ENCODE data around the gene TLE6.
"Not testable (repeated sequence)": the region's sequence is repeated elsewhere in the genome, so short reads cannot be mapped to it uniquely, and the experiment has no call there.

The TLE6 gene

DNA sequence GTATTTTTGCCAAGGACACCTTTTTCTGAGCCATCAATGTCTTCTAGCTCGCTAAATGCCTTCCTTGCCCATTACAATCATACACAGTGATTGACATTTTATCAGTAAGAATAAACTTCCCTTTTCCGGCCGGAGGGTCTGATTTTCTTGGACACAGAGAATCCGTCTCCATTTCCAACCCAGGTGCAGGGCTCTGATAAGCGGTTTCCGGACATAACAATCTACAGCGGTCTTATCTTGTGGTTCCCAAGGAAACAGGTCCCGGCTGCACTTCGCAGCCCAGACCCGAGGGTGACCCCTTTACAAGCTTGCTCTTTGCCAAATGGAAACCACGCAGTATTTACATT is 27.5 kb upstream of the TLE6 start:
- H3K27ac ChIP-seq, result peak overlapping the region; percentile 91
- TF ChIP-seq, protein P1, sequence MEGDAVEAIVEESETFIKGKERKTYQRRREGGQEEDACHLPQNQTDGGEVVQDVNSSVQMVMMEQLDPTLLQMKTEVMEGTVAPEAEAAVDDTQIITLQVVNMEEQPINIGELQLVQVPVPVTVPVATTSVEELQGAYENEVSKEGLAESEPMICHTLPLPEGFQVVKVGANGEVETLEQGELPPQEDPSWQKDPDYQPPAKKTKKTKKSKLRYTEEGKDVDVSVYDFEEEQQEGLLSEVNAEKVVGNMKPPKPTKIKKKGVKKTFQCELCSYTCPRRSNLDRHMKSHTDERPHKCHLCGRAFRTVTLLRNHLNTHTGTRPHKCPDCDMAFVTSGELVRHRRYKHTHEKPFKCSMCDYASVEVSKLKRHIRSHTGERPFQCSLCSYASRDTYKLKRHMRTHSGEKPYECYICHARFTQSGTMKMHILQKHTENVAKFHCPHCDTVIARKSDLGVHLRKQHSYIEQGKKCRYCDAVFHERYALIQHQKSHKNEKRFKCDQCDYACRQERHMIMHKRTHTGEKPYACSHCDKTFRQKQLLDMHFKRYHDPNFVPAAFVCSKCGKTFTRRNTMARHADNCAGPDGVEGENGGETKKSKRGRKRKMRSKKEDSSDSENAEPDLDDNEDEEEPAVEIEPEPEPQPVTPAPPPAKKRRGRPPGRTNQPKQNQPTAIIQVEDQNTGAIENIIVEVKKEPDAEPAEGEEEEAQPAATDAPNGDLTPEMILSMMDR (conservative IDR thresholded peaks at IDR 0.05), result no peak
- TF ChIP-seq ZFX (IDR thresholded peaks at IDR 0.05), result no peak

DNA sequence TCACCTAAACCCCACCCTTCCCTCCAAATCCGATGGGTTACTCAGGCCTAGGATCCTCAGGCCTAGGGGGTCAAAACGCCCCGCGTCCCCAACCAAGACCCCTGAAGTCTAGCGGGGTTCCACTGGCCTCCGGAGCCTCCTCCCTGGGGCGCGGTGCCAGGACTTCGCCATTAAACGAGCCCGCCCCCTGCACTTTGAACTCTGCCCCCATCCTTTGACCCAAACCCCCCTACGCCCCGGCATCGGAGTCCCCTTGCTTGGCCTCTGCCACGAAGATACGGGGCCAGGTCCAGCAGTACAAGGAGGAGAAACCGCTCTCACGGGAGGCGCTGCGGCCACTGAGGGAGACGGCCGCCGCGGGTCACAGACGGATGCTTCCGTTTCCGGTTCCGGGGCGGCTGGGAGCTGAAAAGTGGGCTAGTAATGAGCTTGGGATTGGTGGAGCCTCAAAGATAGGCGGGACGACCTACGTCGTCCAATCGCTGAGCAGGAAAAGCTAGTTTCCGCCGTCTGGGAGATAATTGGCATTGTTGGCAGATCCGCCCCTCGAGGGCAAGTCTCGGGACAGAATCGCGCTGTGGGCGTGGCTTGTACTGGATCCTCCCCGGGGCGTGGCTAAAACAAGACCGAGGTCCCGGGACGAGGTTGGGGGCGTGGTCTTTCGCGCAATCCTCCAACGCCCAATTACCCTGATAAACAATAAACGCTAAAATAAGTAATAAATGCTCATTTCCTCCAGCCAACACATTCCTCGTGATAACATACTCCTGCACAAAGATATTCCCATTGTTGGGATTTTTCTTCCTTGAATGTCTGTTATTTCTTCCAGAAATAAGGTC is 26.9 kb upstream of the TLE6 start:
- H3K27ac ChIP-seq, result peak overlapping the region; percentile 91
- TF ChIP-seq ZFX (IDR thresholded peaks at IDR 0.05), result no peak; the same call in 1 of the 2 replicates
- TF ChIP-seq, protein P1 (conservative IDR thresholded peaks at IDR 0.05), result no peak

DNA sequence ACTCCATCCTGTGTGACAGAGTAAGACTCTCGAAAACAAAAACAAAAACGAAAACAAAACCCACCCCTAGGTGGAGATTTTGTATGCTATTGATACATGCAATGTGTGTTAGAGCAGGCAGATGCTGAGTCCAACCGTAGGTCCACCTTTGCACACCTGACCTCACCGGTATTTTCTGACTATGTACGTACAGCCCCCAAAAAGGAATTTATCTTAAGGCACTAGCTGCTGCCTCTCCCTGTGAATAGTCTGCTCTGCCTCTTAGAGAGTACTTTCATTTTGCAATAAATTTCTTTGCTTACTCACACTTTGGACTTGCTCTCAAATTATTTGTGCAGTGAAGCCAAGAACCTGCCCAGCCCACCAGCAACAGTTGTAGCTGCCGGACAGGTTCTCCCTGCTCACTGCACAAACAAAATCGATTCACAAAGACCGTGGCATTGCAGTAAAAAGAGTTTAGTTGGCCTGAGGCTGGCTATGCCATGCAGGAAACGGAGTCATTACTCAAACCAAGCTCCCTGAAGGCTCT is 24.3 kb upstream of the TLE6 start:
- H3K27ac ChIP-seq, result peak overlapping the region; percentile 96
- no peak for TF ChIP-seq ZFX (IDR thresholded peaks at IDR 0.05)
- TF ChIP-seq, protein P1 (conservative IDR thresholded peaks at IDR 0.05), result peak; percentile 44

DNA sequence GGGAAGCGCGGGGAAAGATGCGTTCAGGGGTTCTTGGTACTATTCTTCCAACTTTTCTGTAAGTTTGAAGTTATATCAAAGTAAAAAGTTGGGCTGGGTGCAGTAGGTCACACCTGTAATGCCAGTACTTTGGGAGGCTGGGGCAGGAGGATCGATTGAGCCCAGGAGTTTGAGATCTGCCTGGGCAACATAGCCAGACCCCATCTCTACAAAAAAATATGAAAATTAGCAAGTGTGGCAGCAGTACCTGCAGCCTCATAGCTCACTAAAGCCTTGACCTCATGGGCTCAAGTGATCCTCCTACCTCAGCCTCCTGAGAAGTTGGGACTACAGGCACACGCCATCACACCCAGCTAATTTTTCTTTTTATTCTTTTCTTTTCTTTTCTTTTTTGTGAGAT is 20.2 kb upstream of the TLE6 start:
- H3K27ac ChIP-seq, result no peak overlapping the region
- no peak for TF ChIP-seq ZFX (IDR thresholded peaks at IDR 0.05)
- TF ChIP-seq, protein P1 (conservative IDR thresholded peaks at IDR 0.05), result no peak

DNA sequence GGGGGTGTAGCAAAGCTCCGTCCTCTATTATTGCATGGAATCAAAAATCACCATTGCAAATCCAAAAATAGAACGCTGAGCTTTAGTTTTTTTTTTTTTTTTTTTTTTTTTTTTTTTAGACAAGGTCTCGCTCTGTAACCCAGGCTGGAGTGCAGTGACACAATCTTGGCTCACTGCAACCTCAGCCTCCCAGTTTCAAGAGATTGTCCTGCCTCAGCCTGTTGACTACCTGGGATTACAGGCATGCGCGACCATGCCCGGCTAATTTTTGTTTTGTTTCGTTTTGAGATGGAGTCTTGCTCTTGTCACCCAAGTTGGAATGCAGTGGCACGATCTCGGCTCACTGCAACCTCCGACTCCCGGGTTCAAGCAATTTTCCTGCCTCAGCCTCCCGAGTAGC is 17.2 kb upstream of the TLE6 start:
- no peak overlapping the region for H3K27ac ChIP-seq
- no peak for TF ChIP-seq ZFX (IDR thresholded peaks at IDR 0.05)
- TF ChIP-seq, protein P1 (conservative IDR thresholded peaks at IDR 0.05), result no peak

DNA sequence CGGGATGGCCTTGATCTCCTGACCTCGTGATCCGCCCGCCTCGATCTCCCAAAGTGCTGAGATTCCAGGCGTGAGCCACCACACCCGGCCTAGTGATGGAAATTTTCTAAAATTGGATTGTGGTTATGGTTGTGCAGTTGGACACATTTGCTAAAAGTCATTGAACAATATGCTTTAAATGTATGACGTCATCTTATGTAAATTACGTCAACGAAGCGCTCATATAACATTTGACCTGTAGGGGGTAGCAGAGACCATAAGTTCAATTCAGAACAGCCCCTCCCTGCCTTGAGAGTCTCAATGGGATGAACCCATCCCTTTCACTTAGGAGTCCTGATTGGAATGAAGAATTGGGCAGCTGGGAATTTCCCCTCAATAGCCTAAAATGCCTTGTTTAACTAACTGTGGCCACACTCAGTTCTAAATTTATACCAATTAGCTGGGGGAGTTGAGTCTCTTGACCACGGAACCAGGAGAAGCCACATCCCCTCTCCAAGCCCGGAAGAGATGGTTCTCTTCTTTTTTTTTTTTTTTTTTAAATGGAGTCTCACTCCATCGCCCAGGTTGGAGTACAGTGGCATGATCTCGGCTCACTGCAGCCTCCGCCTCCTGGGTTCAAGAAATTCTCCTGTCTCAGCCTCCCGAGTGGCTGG is 15.2 kb upstream of the TLE6 start:
- H3K27ac ChIP-seq, result no peak overlapping the region
- TF ChIP-seq ZFX (IDR thresholded peaks at IDR 0.05), result no peak
- TF ChIP-seq, protein P1 (conservative IDR thresholded peaks at IDR 0.05), result peak; percentile 73

DNA sequence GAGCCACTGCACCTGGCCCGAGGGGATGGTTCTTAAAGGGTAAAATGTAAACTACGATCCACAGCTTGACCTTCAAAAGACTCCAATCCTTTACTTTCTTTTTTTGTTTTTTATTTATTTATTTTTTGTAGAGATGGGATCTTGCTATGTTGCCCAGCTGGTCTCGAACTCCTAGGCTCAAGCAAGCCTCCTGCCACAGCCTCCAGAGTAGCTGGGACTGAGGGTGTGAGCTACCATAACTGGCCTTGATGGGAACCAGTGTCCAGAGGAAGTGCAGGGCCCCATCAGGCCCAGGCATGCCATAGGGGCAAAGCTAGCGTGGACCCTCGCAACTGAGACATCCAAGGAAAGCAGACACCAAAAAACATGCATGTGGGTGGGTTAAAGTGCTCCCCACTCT is 14.2 kb upstream of the TLE6 start:
- no peak overlapping the region for H3K27ac ChIP-seq
- no peak for TF ChIP-seq ZFX (IDR thresholded peaks at IDR 0.05)
- TF ChIP-seq, protein P1 (conservative IDR thresholded peaks at IDR 0.05), result no peak

DNA sequence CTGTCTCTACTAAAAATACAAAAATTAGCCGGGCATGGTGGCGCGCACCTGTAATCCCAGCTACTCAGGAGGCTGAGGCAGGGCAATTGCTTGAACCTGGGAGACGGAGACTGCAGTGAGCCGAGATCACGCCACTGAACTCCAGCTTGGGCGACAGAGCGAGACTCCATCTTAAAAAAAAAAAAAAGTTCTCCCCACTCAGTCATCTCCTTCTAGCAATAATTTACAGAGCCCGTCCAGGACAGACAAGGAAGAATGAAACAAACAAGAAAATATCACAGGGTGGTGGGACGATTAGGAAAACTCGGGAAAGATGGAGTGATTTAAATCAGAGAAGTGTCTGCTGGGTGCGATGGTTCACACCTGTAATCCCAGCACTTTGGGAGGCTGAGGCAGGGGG is 13.7 kb upstream of the TLE6 start:
- not testable (repeated sequence) for H3K27ac ChIP-seq
